WI38 (cell line): Measurements from ENCODE around the gene RAB6B.
"Not testable (repeated sequence)": the region's sequence is repeated elsewhere in the genome, so short reads cannot be mapped to it uniquely, and the experiment has no call there.

Source experiments
- H3K4me3 ChIP-seq: 2 replicates; pipeline ENCODE4 v1.5.1; 2011; ENCODE audit warnings: low read depth, mild to moderate bottlenecking, control low read depth, low read length
- TF ChIP-seq, protein P1 (sequence below): IDR thresholded peaks from 2 replicates; pipeline ENCODE4 v1.5.1; 2012; ENCODE audit warnings: low read depth, mild to moderate bottlenecking, control low read depth, low read length

The RAB6B gene

DNA sequence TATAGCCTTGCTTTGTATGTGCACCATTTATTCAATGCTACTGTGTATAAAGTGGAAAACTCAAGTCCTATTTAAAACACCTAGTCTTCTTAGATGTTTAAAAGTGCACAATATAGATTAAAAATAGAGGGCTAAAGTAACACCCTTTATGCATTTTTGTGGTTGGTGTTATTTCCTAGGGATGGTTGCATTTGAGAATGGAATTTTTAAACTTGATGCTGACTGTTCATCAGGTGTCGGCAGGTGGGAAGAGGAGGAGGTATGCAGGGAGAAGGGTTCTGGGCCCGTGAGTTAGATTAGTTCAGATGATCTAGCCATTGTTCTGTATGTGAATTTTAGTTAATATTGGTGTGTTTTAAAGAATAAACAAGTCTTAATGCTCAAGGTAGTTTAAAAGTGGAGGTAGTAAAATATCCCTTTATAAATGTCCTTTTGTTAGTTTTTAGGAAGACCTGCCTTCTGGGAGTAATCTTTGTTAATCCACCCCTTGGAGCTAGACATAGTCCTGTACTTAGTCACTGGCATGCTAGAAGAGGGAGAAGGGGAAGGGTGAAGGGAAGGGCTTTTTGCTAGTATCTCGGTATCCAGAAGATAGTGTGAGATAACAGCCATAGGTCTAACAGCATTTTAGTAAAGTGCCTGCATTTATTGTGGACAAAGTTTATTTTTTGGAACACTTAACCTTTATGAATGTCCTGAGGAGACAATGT lies 98.1 kb downstream of the RAB6B start:
- TF ChIP-seq, protein P1, sequence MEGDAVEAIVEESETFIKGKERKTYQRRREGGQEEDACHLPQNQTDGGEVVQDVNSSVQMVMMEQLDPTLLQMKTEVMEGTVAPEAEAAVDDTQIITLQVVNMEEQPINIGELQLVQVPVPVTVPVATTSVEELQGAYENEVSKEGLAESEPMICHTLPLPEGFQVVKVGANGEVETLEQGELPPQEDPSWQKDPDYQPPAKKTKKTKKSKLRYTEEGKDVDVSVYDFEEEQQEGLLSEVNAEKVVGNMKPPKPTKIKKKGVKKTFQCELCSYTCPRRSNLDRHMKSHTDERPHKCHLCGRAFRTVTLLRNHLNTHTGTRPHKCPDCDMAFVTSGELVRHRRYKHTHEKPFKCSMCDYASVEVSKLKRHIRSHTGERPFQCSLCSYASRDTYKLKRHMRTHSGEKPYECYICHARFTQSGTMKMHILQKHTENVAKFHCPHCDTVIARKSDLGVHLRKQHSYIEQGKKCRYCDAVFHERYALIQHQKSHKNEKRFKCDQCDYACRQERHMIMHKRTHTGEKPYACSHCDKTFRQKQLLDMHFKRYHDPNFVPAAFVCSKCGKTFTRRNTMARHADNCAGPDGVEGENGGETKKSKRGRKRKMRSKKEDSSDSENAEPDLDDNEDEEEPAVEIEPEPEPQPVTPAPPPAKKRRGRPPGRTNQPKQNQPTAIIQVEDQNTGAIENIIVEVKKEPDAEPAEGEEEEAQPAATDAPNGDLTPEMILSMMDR: no peak
- no peak overlapping the region for H3K4me3 ChIP-seq

DNA sequence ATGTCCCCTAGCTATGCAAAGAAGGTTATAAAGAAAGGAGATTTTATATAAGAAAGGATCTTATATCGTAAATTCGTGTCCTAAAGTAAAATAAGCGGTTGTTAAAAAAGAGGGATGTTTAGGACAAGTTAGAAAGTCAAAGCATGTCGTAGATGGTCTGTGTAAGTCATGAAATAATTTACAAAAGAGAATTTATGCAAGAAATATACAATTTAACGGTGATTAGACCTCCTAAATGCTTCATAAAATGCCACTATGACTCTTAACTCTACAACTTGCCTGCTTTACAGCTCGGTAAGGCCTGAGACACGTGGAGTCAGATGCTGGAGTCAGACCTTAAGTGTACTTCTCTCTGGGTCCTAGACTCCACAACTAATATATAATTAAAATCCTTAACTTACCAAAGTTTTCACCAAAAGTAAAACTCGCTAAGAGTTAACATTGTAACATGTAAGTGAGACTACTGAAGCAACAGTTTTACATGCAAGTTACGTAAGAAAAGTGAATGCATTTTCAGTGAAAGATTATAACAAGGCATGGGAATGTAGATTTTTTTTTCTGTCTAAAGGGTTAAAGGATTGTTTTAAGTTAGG lies 103.4 kb downstream of the RAB6B start:
- H3K4me3 ChIP-seq: no peak overlapping the region
- TF ChIP-seq, protein P1: no peak

DNA sequence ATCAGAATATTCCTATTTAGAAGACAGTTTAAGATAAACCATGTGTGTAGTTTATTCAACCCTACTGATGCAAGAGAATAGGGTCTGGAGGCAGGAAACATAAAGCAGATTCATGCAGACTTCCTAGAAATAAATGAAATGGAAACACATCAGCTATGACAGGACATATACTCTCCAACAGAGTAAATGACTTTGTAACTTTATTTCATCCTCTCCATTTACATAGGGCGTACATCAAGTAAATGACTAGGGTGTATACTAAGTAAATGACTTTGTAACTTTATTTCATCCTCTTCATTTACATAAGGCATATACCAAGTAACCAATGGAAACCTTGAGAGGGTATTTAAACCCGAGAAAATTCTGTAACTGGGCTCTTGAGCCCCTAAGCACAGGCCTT lies 107.7 kb downstream of the RAB6B start:
- TF ChIP-seq, protein P1: no peak
- no peak overlapping the region for H3K4me3 ChIP-seq

DNA sequence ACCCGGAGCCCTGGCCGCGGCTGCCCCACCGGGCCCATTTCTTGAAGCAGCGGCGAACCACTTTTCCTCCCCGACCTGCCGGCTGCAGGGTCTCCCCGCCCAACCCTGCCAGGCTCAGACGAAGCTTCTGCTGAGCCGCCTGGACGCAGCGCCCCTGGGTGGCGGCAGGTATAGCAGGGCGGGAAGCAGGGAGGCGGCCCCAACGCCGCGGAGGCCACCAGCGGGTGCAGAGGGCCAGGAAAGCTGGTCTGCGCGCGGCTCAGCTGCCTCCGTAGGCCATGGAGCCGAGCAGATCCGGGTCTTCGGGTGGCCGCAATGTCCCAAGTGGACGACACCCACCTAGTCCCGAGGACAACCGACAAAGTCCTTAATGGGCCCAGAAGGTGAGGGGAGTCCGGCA lies 111.9 kb downstream of the RAB6B start:
- TF ChIP-seq, protein P1: no peak
- H3K4me3 ChIP-seq: no peak overlapping the region

DNA sequence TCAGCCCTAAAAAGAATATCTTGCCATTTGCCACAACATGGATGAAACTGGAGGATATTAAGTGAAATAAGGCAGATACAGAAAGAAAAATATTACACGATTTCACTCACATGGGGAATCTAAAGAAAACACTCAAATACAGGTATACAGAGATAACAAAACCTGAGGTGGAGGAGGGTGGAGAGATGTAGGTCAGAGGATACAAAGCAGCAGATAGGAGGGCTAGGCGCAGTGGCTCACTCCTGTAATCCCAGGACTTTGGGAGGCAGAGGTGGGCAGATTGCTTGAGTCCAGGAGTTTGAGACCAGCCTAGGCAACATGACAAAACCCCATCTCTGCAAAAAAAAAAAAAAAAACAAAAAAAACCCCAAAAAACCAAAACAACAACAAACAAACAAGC lies 113.2 kb downstream of the RAB6B start:
- TF ChIP-seq, protein P1: no peak
- no peak overlapping the region for H3K4me3 ChIP-seq

DNA sequence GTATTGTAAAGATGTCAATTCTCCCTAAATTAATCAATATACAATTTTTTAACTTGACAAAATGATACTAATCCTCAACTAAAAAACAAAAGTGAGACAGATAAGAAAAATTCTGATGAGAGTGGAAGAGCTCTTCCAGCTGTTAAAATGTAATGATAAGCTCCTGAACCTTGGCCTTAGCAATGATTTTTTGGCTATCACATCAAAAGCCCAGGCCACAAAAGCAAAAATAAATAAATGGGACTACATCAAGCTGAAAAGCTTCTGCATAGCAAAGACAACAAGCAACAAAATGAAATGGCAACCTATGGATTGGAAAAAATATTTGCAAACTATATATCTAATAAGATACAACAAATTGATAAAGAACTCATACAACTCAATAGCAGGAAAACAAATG lies 114.1 kb downstream of the RAB6B start:
- H3K4me3 ChIP-seq: no peak overlapping the region
- TF ChIP-seq, protein P1: no peak

DNA sequence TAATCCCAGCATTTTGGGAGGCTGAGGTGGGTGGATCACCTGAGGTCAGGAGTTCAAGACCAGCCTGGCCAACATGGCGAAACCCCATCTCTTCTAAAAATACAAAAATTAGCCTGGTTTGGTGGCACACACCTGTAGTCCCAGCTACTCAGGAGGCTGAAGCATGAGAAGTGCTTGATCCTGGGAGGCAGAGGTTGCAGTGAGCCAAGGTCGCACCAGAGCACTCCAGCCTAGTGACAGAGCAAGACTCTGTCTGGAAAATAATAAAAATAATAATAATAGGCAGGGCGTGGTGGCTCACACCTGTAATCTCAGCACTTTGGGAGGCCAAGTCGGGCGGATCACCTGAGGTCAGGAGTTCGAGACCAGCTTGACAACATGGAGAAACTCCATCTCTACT lies 114.9 kb downstream of the RAB6B start:
- not testable (repeated sequence) for H3K4me3 ChIP-seq

DNA sequence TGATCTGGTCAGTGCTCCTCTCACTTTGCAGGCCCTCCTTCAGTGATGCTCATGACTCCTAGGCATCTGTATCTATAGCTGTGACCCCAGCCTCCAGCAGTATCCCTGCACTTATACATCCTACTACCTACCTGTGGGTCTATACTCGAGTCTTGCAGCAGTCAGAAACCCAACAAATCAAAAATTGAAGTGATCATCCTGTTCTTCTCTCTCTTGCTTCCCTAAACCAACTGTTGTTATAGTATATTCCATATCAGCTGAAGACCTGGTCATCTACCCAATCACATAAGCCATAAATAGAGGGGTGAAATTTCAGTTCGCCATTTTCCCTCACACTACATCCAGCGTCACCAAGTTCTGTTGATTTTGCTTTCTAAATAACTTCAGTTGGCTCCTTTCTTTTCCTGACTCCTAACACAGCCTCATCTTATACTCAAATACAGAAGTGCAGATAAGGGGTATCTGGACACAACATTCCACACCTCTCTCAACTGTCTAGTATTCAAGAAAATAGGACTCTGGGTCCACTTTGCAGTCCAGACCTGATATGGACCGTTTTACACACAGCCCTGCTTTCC lies 116.0 kb downstream of the RAB6B start:
- TF ChIP-seq, protein P1: no peak
- no peak overlapping the region for H3K4me3 ChIP-seq
